Stimulated activated CD4-positive, alpha-beta T cell treated with anti-CD3 and anti-CD28 coated beads, TNF-alpha, amount 100 ng/mL, for 48 hours (primary cell): ENCODE measurements around the gene HRH3.

Experiments used
- DNase-seq, 3 donors: peaks; one replicate each; pipeline ENCODE4 v3.0.0-alpha.2; 2020; ENCODE audit warnings: low read depth in 3 of 3

The HRH3 gene

GRCh38 chr20:62178316-62179161 lies 41.5 kb downstream of the HRH3 start:
- DNase-seq: no peak

- DNase-seq: no peak
Measured at GRCh38 chr20:62177307-62177706, 42.8 kb downstream of the HRH3 start.

- DNase-seq: no peak
Measured at GRCh38 chr20:62176866-62177265, 43.2 kb downstream of the HRH3 start.

GRCh38 chr20:62175711-62176110 lies 44.4 kb downstream of the HRH3 start:
- DNase-seq: no peak

GRCh38 chr20:62174870-62175624 lies 45.0 kb downstream of the HRH3 start:
- DNase-seq: no peak

- DNase-seq: no peak
Measured at GRCh38 chr20:62174021-62174804, 45.9 kb downstream of the HRH3 start.

GRCh38 chr20:62172666-62173065 lies 47.4 kb downstream of the HRH3 start:
- no peak for DNase-seq

GRCh38 chr20:62171245-62171644 lies 48.8 kb downstream of the HRH3 start:
- DNase-seq: no peak

GRCh38 chr20:62170536-62170935 lies 49.5 kb downstream of the HRH3 start:
- no peak for DNase-seq

- DNase-seq: no peak
Measured at GRCh38 chr20:62168890-62169435, 51.1 kb downstream of the HRH3 start.

GRCh38 chr20:62168061-62168460 lies 52.0 kb downstream of the HRH3 start:
- DNase-seq: no peak

- DNase-seq: no peak
Measured at GRCh38 chr20:62167474-62167873, 52.6 kb downstream of the HRH3 start.

GRCh38 chr20:62165762-62166399 lies 54.2 kb downstream of the HRH3 start:
- no peak for DNase-seq
